Measurements from ENCODE around the gene GSTP1.
"Not testable (repeated sequence)": the region's sequence is repeated elsewhere in the genome, so short reads cannot be mapped to it uniquely, and the experiment has no call there.

GSTP1 gene

GRCh38 chr11:67563705-67564114 is 19.9 kb upstream of the GSTP1 start:
- DNase-seq (ENCODE audit: low read depth in 3 of 3) = not testable (repeated sequence)

DNA sequence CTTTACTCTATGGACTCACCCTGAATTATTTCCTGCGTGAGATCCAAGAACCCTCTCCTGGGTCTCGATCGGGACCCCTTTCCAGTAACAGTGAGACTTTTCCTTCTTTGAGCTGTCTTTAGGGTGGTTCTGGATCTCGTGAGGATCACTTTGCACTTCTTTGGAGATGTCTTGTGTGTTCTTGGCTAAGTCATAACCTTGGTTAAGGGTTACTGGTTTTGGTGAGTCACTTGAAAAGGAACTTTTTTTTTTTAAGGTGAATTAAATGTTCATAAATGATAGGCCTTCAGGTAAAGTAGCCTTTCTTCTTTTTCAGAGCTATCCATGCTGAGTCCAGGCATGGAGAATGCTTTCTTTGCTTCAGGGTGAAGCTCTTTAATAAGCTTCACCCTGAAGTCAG is 19.4 kb upstream of the GSTP1 start:
- no peak for DNase-seq (ENCODE audit: low read depth in 3 of 3)

GRCh38 chr11:67571443-67571842 is 12.2 kb upstream of the GSTP1 start:
- DNase-seq (ENCODE audit: low read depth in 3 of 3) = no peak

DNA sequence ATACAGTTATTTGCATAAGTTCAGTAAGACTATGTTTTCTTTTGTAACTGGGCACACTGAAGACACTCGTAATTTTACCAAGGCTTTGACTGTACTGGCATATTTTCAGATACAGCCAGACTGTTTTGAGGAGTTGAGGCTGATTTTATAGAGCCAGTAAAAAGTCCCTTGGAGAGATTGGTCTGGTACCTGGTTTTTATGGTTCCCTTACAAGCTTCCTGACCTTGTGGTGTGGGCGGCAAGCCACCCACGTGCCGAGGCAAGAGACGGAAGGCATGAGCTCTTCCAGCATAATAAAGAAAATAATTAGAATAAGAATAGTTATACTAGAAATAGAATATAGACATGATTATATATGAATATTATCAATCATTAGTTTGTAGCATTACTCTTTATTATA is 11.3 kb upstream of the GSTP1 start:
- DNase-seq (ENCODE audit: low read depth in 3 of 3) = no peak

DNA sequence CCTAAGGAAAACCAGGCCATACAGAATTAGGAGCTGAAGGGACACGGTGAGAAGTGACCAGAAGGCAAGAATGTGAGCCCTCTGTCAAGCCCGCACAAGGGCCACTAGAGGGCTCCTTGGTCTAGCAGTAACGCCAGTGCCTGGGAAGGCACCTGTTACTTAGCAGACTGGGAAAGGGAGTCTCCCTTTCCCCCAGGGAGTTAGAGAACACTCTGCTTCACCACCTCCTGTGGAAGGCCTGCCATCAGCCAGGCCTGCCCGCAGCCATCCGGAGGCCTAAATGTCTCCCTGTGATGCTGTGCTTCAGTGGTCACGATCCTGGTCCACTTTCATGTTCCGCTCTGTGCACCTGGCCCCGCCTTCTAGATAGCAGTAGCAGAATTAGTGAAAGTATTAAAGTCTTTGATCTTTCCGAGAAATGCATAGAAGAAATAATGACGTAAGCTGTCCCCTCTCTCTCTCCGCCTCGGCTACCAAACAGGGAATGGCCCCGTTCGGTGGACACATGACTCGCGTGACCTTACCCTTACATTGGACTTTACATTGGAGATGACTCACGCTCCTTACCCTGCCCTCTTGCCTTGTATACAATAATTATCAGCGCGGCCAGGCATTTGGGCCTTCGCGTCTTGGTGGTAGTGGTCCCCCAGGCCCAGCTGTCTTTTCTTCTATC is 10.7 kb upstream of the GSTP1 start:
- no peak for DNase-seq (ENCODE audit: low read depth in 3 of 3)

- DNase-seq (ENCODE audit: low read depth in 3 of 3) = no peak
These were observed 8.7 kb upstream of the GSTP1 start for GRCh38 chr11:67574938-67575337.

- DNase-seq (ENCODE audit: low read depth in 3 of 3) = no peak
These were observed 6.7 kb upstream of the GSTP1 start for GRCh38 chr11:67576735-67577475.

DNA sequence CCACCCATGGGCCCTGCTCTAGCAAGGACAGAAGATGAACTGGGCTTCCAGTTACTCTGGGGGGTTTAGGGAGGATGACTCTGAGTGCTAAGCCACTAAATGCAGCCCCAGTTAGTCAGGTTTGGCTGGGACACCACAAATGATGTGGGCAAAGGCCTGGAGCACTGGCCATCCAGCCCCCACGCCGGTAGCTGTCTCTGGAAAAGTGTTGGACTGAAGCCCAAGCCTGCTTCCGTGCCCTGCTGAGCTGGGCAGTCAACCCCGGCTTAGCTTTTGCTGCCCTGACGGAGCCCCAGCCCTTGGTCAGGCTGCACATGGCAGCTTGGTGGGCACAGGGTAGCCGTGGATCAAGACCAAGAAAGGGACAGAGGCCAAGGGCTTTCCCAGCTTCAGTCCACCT is 5.7 kb upstream of the GSTP1 start:
- no peak for DNase-seq (ENCODE audit: low read depth in 3 of 3)

- DNase-seq (ENCODE audit: low read depth in 3 of 3) = no peak
These were observed 2.1 kb upstream of the GSTP1 start for GRCh38 chr11:67581469-67581868.

DNA sequence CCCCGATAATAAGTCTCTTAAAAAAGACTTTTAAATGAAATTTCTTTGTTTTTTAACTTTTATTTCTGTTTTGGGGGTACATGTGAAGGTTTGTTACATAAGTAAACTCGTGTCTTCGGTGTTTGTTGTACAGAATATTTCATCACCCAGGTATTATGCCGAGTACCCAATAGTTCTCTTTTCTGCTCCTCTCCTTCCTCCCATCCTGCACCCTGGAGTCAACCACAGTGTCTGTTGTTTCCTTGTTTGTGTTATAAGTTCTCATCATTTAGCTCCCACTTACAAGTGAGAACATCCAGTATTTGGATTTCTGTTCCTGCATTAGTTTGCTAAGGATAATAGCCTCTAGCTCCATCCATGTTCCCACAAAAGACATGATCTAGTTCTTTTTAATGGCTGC is 1.6 kb upstream of the GSTP1 start:
- DNase-seq (ENCODE audit: low read depth in 3 of 3) = no peak

DNA sequence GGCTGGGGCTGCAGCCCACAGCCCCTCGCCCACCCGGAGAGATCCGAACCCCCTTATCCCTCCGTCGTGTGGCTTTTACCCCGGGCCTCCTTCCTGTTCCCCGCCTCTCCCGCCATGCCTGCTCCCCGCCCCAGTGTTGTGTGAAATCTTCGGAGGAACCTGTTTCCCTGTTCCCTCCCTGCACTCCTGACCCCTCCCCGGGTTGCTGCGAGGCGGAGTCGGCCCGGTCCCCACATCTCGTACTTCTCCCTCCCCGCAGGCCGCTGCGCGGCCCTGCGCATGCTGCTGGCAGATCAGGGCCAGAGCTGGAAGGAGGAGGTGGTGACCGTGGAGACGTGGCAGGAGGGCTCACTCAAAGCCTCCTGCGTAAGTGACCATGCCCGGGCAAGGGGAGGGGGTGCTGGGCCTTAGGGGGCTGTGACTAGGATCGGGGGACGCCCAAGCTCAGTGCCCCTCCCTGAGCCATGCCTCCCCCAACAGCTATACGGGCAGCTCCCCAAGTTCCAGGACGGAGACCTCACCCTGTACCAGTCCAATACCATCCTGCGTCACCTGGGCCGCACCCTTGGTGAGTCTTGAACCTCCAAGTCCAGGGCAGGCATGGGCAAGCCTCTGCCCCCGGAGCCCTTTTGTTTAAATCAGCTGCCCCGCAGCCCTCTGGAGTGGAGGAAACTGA is 731 bp downstream of the GSTP1 start:
- DNase-seq (ENCODE audit: low read depth in 3 of 3) = no peak

- DNase-seq (ENCODE audit: low read depth in 3 of 3) = no peak
These were observed 1.6 kb downstream of the GSTP1 start for GRCh38 chr11:67584881-67585873.

GRCh38 chr11:67585911-67586310 is 2.3 kb downstream of the GSTP1 start:
- DNase-seq (ENCODE audit: low read depth in 3 of 3) = no peak

DNA sequence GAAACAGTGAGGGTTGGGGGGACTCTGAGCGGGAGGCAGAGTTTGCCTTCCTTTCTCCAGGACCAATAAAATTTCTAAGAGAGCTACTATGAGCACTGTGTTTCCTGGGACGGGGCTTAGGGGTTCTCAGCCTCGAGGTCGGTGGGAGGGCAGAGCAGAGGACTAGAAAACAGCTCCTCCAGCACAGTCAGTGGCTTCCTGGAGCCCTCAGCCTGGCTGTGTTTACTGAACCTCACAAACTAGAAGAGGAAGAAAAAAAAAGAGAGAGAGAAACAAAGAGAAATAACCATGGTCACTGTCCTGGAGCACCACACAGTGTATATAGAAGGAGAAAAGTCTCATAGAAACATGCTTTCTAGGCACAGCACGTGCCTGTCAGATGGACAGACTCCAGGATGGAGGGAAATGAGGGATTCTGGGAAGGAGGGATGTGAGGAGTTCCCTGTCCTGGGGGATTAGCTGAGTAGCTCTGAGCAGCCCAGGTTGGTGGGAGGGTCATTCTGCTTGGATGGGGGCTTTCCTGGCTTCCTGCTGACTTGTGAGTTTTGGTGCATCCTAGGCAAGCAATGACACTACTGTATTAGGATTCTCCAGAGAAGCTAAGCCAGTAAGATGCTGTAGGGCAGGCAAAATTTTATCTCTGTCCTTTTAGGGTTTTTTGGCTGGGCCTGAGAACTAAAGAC is 3.1 kb downstream of the GSTP1 start:
- no peak for DNase-seq (ENCODE audit: low read depth in 3 of 3)

- DNase-seq (ENCODE audit: low read depth in 3 of 3) = no peak
These were observed 4.5 kb downstream of the GSTP1 start for GRCh38 chr11:67588136-67588503.

DNA sequence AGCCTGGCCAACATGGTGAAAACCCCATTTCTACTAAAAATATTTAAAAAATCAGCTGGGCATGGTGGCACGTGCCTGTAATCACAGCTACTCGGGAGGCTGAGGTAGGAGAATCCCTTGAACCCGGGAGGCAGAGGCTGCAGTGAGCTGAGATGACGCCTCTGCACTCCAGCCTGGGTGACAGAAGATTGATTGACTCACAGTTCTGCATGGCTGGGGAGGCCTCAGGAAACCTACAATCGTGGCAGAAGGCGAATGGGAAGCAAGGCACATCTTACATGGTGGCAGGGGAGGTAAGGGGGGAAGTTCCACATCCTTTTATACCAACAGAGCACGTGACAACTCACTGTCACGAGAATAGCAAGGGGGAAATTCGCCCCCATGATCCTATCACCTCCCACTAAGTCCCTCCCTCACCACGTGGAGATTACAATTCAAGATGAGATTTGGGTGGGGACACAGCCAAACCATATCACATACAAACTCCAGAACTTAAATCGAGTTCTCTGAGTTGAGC is 5.3 kb downstream of the GSTP1 start:
- DNase-seq (ENCODE audit: low read depth in 3 of 3) = not testable (repeated sequence)

- DNase-seq (ENCODE audit: low read depth in 3 of 3) = no peak
These were observed 9.4 kb downstream of the GSTP1 start for GRCh38 chr11:67592880-67593564.

- DNase-seq (ENCODE audit: low read depth in 3 of 3) = no peak
These were observed 9.9 kb downstream of the GSTP1 start for GRCh38 chr11:67593565-67593905.

GRCh38 chr11:67594480-67594879 is 10.9 kb downstream of the GSTP1 start:
- no peak for DNase-seq (ENCODE audit: low read depth in 3 of 3)

DNA sequence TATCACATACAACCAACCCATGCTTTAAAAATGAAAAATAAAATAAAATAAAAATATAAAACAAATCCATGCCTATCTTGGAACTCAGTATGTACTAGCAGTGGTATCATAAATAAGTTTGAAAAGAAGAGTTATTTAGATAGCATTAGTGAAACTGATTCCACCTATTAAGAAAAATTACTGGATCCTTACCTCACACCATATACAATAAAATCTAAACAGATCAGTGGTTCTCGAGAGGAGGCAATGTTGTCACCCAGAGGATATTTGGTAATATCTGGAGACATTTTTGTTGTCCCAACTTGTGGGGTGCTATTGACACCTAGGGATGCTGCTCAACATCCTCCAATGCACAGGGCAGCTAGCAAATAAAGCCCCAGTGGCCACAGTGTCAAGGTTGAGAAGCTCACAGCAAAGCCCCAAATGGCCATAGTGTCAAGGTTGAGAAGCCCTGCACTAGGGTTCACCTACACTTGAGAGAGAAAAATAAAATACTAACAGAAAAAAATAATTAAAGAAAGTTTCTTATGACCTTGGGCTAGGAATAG is 13.2 kb downstream of the GSTP1 start:
- no peak for DNase-seq (ENCODE audit: low read depth in 3 of 3)

Data from stimulated activated CD4-positive, alpha-beta T cell treated with anti-CD3 and anti-CD28 coated beads, TNF-alpha, amount 100 ng/mL, for 4 hours (primary cell).